Activated B cell treated with CpG ODN at 0.5 μM for 24 hours (primary cell): ENCODE data around the gene NUDT4. TPM values are rescaled to one million over a fixed set of nuclear protein-coding genes. Genes with fewer than 3 reads are reported as not detected.
A peak's percentile ranks its signal among the peaks of the same experiment; 100 is the strongest.
"Not testable (repeated sequence)": the region's sequence is repeated elsewhere in the genome, so short reads cannot be mapped to it uniquely, and the experiment has no call there.

Experiments used
- ATAC-seq: fragments of 200-7000 bp; cut with Tn5 transposase; one replicate; pipeline ENCODE4 v1.10.0; 2021; ENCODE audit warnings: low read depth, mild to moderate bottlenecking, moderate library complexity
- CTCF ChIA-PET: fragments of 350-600 bp; sonication (Branson Sonifier 250); formaldehyde crosslinking; loops from one replicate; lab custom pipeline; 2021; ENCODE audit warnings: antibody characterized with exemption; lab: Charles Lee
- POLR2A ChIA-PET: fragments of 350-600 bp; sonication (Branson Sonifier 250); formaldehyde crosslinking; loops from one replicate; lab custom pipeline; 2021; ENCODE audit warnings: antibody characterized with exemption; lab: Charles Lee
- DNase-seq: peaks from one replicate; pipeline ENCODE4 v3.0.0; 2022
- H3K27ac Mint-ChIP-seq: one replicate; pipeline ENCODE4 v1.8.0; 2020; ENCODE audit warnings: mixed read lengths
- H3K27me3 Mint-ChIP-seq: one replicate; pipeline ENCODE4 v1.8.0; 2021; ENCODE audit warnings: mixed read lengths
- H3K36me3 Mint-ChIP-seq: one replicate; pipeline ENCODE4 v1.8.0; 2021; ENCODE audit warnings: low read depth, mixed read lengths
- H3K4me1 Mint-ChIP-seq: one replicate; pipeline ENCODE4 v1.8.0; 2021; ENCODE audit warnings: mixed read lengths
- H3K4me3 Mint-ChIP-seq: one replicate; pipeline ENCODE4 v1.8.0; 2020; ENCODE audit warnings: mild to moderate bottlenecking, mixed read lengths
- H3K9me3 Mint-ChIP-seq: one replicate; pipeline ENCODE4 v1.8.0; 2020; ENCODE audit warnings: mixed read lengths
- intact Hi-C: fragments of 100-400 bp; cut with micrococcal nuclease; formaldehyde crosslinking; loops from one replicate; pipeline ENCODE4 v1.15.1; 2024
- total RNA-seq: library from RNA; stranded (reverse); gene quantifications from 2 replicates; pipeline ENCODE4 v1.2.3, GENCODE V29; 2022
- TF ChIP-seq, protein P1 (sequence below): fragments of 200-600 bp; IDR thresholded peaks from one replicate; pipeline ENCODE4 v1.8.0; 2022; ENCODE audit warnings: antibody characterized with exemption, mild to moderate bottlenecking

Gene NUDT4
- total RNA-seq, 1 donor from 2014 or later, result 47.3 TPM

DNA sequence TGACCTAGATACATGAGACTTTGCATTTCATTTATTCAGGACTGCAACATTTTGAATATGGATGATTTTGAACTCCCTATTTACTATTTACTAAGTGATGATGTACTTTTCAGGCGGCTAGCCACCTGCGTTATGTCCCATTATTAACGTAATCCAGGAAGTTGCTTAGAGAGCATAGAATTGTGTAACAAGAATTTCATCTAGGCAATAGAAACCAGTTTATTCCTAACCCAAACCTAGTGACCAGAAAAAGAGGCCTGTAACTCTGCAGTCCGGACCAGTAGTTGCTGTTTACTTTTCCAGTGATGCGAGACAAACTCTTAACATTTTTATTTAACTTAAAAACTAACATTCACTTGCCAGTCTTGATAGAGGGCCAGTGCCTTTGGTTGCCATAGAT is 12.3 kb downstream of the NUDT4 start:
- H3K36me3 Mint-ChIP-seq, result peaks cover 8% of the 10 kb centered on the region
- H3K4me1 Mint-ChIP-seq, result peaks cover 59% of the 10 kb centered on the region
- H3K27ac Mint-ChIP-seq, result peak overlapping the region; percentile 51
- no peak overlapping the region for H3K4me3 Mint-ChIP-seq
- no peaks in the 10 kb centered on the region for H3K27me3 Mint-ChIP-seq
- TF ChIP-seq, protein P1, sequence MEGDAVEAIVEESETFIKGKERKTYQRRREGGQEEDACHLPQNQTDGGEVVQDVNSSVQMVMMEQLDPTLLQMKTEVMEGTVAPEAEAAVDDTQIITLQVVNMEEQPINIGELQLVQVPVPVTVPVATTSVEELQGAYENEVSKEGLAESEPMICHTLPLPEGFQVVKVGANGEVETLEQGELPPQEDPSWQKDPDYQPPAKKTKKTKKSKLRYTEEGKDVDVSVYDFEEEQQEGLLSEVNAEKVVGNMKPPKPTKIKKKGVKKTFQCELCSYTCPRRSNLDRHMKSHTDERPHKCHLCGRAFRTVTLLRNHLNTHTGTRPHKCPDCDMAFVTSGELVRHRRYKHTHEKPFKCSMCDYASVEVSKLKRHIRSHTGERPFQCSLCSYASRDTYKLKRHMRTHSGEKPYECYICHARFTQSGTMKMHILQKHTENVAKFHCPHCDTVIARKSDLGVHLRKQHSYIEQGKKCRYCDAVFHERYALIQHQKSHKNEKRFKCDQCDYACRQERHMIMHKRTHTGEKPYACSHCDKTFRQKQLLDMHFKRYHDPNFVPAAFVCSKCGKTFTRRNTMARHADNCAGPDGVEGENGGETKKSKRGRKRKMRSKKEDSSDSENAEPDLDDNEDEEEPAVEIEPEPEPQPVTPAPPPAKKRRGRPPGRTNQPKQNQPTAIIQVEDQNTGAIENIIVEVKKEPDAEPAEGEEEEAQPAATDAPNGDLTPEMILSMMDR, result no peak
- POLR2A ChIA-PET, result interaction anchor here (0.7 kb wide), 1 partner anchor 26 kb away, joined by 3 read pairs; no protein-coding TSS in a partner anchor
- H3K9me3 Mint-ChIP-seq, result no peaks in the 10 kb centered on the region
- CTCF ChIA-PET, result interaction anchor here (1.0 to 3.8 kb wide), 6 partner anchors 10 to 403 kb away, joined by 3 to 11 read pairs (median 4); no protein-coding TSS in a partner anchor
- ATAC-seq (no peak), DNase-seq (no peak)
- intact Hi-C loops, result no loop called here

DNA sequence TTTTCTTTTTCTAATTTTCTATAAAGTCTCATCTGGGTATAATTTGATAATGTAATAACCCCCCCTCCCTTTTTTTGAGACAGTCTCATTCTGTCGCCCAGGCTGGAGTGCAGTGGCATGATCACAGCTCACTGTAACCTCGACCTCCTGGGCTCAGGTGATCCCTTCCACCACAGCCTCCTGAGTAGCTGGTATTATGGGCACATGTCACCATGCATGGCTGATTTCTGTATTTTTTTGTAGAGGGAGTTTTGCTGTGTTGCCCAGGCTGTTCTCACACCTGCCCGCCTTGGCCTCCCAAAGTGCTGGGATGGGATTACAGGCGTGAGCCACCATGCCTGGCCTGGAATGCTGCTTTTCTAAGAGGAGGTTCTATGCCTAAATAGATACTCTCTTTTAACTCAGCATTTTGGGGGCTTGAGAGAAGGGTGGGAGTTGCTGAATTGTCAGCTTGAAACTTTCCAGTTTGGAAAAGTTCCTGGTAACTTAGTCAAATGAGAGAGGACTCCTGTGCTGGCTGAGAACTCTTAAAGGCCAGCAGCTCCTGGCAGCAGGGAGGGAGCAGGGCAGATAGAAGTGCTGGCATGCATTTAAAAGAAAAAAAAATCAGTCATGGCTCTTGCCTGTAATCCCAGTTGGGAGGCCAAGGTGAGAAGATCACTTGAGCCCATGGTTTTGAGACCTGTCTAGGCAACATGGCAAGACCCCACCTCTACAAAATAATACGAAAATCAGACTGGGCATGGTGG is 13.0 kb downstream of the NUDT4 start:
- H3K27ac Mint-ChIP-seq, result peak overlapping the region; percentile 51
- intact Hi-C loops, result no loop called here
- CTCF ChIA-PET, result interaction anchor here (1.0 to 1.5 kb wide), 5 partner anchors 10 to 403 kb away, joined by 3 to 5 read pairs (median 4); no protein-coding TSS in a partner anchor
- peaks cover 11% of the 10 kb centered on the region for H3K36me3 Mint-ChIP-seq
- H3K4me3 Mint-ChIP-seq, result peak overlapping the region; percentile 8
- POLR2A ChIA-PET, result interaction anchor here (0.7 to 1.1 kb wide), 2 partner anchors 26 to 294 kb away, joined by 3 to 4 read pairs; no protein-coding TSS in a partner anchor
- H3K9me3 Mint-ChIP-seq, result no peaks in the 10 kb centered on the region
- ATAC-seq, result peak; percentile 64
- H3K4me1 Mint-ChIP-seq, result peaks cover 53% of the 10 kb centered on the region
- no peak for DNase-seq
- H3K27me3 Mint-ChIP-seq, result no peaks in the 10 kb centered on the region
- TF ChIP-seq, protein P1, result no peak

DNA sequence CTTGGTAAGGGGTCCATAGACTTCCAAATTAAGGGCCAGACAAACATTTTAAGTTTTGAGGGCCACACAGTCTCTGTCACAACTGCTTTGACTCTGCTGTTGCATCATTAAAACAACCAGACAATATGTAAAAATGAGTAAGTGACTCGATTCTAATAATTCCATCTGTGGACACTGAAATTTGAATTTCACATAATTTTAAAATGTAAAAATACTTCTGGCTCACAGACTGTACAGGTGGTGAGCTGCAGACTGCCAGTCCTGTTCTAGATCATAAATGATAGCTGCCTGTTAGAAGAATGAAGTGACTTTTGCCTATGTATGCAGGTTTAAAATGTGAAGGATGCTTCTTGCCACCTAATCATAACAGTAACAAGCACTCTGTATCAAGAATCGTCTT is 15.7 kb downstream of the NUDT4 start:
- H3K4me3 Mint-ChIP-seq, result no peak overlapping the region
- ChIA-PET POLR2A (no interaction called here), CTCF (interaction anchor here (5.8 kb wide), 1 partner anchor 407 kb away, joined by 95 read pairs; no protein-coding TSS in a partner anchor)
- H3K4me1 Mint-ChIP-seq, result peaks cover 40% of the 10 kb centered on the region
- DNase-seq, result no peak
- TF ChIP-seq, protein P1, result no peak
- peaks cover 24% of the 10 kb centered on the region for H3K36me3 Mint-ChIP-seq
- no peak overlapping the region for H3K27ac Mint-ChIP-seq
- intact Hi-C loops, result no loop called here
- no peaks in the 10 kb centered on the region for H3K9me3 Mint-ChIP-seq
- H3K27me3 Mint-ChIP-seq, result no peaks in the 10 kb centered on the region
- no peak for ATAC-seq

DNA sequence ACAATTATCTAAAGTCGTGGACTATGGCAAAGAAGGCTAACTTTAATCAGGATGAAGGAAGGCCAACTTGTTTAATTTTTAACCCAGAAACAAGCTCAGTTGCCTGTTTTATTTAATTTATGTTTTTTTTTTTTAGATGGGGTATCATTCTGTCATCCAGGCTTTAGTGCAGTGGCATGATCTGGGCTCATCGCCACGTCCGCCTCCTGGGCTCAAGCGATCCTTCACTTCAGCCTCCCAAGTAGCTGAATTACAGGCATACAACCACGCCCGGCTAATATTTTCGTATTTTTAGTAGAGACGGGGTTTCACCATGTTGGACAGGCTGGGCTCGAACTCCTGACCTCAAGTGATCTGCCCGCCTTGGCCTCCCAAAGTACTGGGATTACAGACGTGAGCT is 19.7 kb downstream of the NUDT4 start:
- H3K27me3 Mint-ChIP-seq, result no peaks in the 10 kb centered on the region
- no peaks in the 10 kb centered on the region for H3K9me3 Mint-ChIP-seq
- H3K4me1 Mint-ChIP-seq, result peaks cover 11% of the 10 kb centered on the region
- no peak for ATAC-seq
- intact Hi-C loops, result loop anchor here (2.0 to 5.0 kb wide), 7 partner anchors 17 to 613 kb away; partner anchors contain the start of gene EEA1
- H3K4me3 Mint-ChIP-seq, result no peak overlapping the region
- H3K27ac Mint-ChIP-seq, result no peak overlapping the region
- POLR2A ChIA-PET, result interaction anchor here (0.7 to 3.6 kb wide), 4 partner anchors 34 to 612 kb away, joined by 3 to 15 read pairs (median 10); no protein-coding TSS in a partner anchor
- TF ChIP-seq, protein P1, result no peak
- CTCF ChIA-PET, result interaction anchor here (0.6 to 5.8 kb wide), 24 partner anchors 10 to 705 kb away, joined by 3 to 95 read pairs (median 4); no protein-coding TSS in a partner anchor
- peaks cover 31% of the 10 kb centered on the region for H3K36me3 Mint-ChIP-seq
- no peak for DNase-seq

DNA sequence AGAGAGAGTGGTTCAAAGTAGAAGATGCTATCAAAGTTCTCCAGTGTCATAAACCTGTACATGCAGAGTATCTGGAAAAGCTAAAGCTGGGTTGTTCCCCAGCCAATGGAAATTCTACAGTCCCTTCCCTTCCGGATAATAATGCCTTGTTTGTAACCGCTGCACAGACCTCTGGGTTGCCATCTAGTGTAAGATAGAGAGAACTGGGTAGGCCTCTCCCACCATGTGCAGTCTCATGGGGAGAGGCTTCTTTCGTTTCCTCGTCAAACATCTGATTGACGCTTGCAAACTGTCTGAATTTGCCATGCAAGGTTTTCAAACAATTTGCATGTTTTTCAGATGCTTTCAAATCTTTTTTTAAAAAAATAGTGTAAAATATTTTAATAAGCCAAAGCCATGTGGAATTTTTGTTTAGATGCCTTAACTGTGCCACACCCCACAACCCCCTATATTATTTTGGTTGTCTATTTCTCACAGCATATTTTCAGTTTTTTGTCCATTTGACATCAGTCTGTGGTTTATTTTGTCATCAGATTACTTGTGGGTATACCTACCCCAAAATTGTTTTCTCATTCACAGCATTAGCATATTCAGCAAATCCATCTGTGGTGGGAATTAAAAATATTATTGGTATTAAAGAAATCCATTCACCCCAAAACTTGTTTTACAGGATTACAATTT is 21.6 kb downstream of the NUDT4 start:
- H3K4me3 Mint-ChIP-seq, DNase-seq, CTCF ChIA-PET, H3K27me3 Mint-ChIP-seq, H3K4me1 Mint-ChIP-seq, H3K9me3 Mint-ChIP-seq: not testable (repeated sequence)
- ATAC-seq, result peak; percentile 100
- POLR2A ChIA-PET, result interaction anchor here (1.0 to 3.6 kb wide), 2 partner anchors 301 to 412 kb away, joined by 14 to 15 read pairs; no protein-coding TSS in a partner anchor
- peak overlapping the region; percentile 54 for H3K27ac Mint-ChIP-seq
- H3K36me3 Mint-ChIP-seq, result peaks cover 44% of the 10 kb centered on the region
- intact Hi-C loops, result loop anchor here (5.0 kb wide), 2 partner anchors 232 to 472 kb away; partner anchors contain the start of gene EEA1
